GM12874 (cell line): Measurements from ENCODE around the gene BATF3.
A peak's percentile ranks its signal among the peaks of the same experiment; 100 is the strongest.

ENCODE experiments used
- CTCF ChIP-seq: IDR thresholded peaks from 2 replicates; pipeline ENCODE4 v1.5.1; 2011; ENCODE audit warnings: low read depth, mild to moderate bottlenecking, control low read depth, low read length, moderate library complexity; ENCODE audit not compliant: insufficient read depth

Gene BATF3

GRCh38 chr1:212700892-212701819, 1.5 kb upstream of the BATF3 start:
- TF ChIP-seq CTCF, result peak; percentile 27; the same call in 1 of the 2 replicates

- TF ChIP-seq CTCF, result no peak
Measured at GRCh38 chr1:212700223-212700891, 717 bp upstream of the BATF3 start.

GRCh38 chr1:212699104-212699624, 476 bp downstream of the BATF3 start:
- peak; percentile 84 for TF ChIP-seq CTCF

GRCh38 chr1:212698467-212699103, 1.1 kb downstream of the BATF3 start:
- no peak for TF ChIP-seq CTCF

GRCh38 chr1:212696721-212697331, 2.8 kb downstream of the BATF3 start:
- no peak for TF ChIP-seq CTCF

- TF ChIP-seq CTCF, result no peak
Measured at GRCh38 chr1:212692774-212693644, 6.6 kb downstream of the BATF3 start.
